ENCODE measurements around the gene INSIG1. TPM values are rescaled to one million over a fixed set of nuclear protein-coding genes. Genes with fewer than 3 reads are reported as not detected.

The INSIG1 gene
- polyA plus RNA-seq, 1 experiment = 29.4 TPM

DNA sequence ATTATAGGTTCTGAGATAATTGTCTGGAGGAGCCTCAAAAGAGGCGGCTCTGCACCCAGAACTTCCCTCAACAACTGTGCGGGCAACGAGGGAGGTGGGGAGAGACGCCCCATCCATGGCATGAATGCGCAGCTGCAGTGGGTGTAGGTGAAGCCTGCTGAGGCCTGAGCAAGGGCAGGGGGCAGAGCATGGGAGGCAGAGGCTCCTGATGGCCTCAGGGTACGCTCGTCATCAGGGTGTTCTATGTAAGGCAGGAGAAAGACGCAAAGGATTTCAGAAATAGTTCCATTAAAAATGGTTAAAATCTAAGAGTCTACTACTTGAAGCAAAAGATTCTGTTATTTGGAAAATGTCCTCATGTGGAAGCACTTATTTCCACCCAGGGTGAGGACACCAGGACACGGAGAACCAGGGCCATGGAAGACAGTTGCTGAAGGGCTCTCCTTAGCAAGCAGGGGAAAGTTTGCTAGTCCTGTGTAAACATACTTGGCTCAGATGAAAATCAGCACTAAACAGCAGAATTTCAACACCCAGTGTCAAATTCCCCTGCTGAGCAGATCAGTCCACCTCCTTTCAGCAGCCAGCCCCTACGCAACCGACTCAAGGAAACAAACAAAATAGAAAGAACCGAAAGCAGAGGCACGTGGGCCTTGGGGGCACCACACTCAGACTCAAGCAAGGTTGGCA, 18.9 kb downstream of the INSIG1 start:
- Histone ChIP-seq H3K27me3 (ENCODE audit: control insufficient read depth, insufficient read depth, low read length) (peaks cover 2% of the 10 kb centered on the region), H3K27ac (ENCODE audit: low read depth, low read length) (no peak overlapping the region), H3K4me3 (ENCODE audit: low read depth, low read length) (no peak overlapping the region), H3K9me3 (ENCODE audit: control insufficient read depth, insufficient read depth, low read length) (no peaks in the 10 kb centered on the region)
- ChIA-PET POLR2A (no interaction called here), CTCF (no interaction called here)
- DNase-seq (ENCODE audit: low read depth, low spot score) = no peak
- TF ChIP-seq, protein P1, sequence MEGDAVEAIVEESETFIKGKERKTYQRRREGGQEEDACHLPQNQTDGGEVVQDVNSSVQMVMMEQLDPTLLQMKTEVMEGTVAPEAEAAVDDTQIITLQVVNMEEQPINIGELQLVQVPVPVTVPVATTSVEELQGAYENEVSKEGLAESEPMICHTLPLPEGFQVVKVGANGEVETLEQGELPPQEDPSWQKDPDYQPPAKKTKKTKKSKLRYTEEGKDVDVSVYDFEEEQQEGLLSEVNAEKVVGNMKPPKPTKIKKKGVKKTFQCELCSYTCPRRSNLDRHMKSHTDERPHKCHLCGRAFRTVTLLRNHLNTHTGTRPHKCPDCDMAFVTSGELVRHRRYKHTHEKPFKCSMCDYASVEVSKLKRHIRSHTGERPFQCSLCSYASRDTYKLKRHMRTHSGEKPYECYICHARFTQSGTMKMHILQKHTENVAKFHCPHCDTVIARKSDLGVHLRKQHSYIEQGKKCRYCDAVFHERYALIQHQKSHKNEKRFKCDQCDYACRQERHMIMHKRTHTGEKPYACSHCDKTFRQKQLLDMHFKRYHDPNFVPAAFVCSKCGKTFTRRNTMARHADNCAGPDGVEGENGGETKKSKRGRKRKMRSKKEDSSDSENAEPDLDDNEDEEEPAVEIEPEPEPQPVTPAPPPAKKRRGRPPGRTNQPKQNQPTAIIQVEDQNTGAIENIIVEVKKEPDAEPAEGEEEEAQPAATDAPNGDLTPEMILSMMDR (IDR thresholded peaks at IDR 0.05; ENCODE audit: low read depth, low read length) = no peak

DNA sequence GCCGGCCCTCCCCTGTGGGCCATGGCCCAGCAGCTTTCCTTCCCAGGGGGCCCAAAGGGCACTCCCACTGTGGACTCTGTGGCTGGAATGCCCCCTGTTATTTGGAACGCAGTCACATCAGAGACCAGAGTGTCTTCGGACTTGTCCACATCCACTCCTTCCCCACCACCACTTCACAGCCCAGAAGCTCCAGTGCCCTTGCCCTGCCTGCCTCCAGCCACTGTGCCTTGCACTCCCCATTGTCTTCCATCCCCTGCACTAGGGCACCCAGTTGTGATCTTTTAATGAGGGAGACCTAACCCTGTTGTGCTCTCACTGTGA, 19.4 kb downstream of the INSIG1 start:
- CTCF ChIA-PET = no interaction called here
- Histone ChIP-seq H3K4me3 (ENCODE audit: low read depth, low read length) (no peak overlapping the region), H3K9me3 (ENCODE audit: control insufficient read depth, insufficient read depth, low read length) (no peaks in the 10 kb centered on the region), H3K27me3 (ENCODE audit: control insufficient read depth, insufficient read depth, low read length) (peaks cover 2% of the 10 kb centered on the region), H3K27ac (ENCODE audit: low read depth, low read length) (no peak overlapping the region)
- POLR2A ChIA-PET = no interaction called here
- DNase-seq (ENCODE audit: low read depth, low spot score) = no peak
- TF ChIP-seq, protein P1 (IDR thresholded peaks at IDR 0.05; ENCODE audit: low read depth, low read length) = no peak

DNA sequence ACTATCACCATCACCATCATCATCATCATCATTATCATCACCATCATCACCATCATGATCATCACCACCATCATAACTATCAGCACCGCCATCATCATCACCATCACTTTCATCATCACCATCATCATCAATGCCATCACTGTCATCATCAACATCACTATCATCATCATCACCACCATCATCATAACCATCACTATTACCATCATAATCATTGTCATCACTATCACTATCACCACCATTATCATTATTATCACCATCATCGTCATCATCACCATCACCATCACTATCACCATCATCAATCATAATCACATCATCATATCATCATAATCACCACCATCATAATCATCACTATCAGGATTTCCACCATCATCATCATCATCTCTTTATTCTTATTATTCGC, 20.6 kb downstream of the INSIG1 start:
- TF ChIP-seq, protein P1 (IDR thresholded peaks at IDR 0.05; ENCODE audit: low read depth, low read length) = no peak
- ChIA-PET CTCF (interaction anchor here (0.8 kb wide), 1 partner anchor 391 kb away, joined by 6 read pairs; no protein-coding TSS in a partner anchor), POLR2A (no interaction called here)
- DNase-seq (ENCODE audit: low read depth, low spot score) = no peak
- Histone ChIP-seq H3K4me3 (ENCODE audit: low read depth, low read length) (no peak overlapping the region), H3K27ac (ENCODE audit: low read depth, low read length) (no peak overlapping the region), H3K9me3 (ENCODE audit: control insufficient read depth, insufficient read depth, low read length) (no peaks in the 10 kb centered on the region; the same call in 1 of the 2 replicates), H3K27me3 (ENCODE audit: control insufficient read depth, insufficient read depth, low read length) (peaks cover 2% of the 10 kb centered on the region)

DNA sequence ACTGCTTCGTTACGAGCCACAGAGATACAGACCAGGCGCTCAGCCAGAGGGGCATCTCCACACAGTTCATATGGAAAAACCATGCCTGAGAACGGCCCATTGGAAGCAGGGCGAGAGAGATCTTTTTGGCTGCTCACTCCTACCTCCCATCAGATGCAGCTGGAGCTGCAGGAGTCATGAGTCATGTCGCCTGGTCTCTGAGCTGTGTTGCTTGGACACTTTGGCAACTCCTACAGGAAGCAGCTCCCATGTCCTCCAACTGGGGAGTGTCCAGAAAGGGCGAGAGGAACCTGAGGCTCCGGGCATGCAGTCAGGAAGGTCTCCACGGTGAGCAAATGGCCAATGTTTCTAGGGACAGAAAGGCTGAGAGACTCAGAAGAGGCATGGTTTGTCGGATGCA, 24.9 kb downstream of the INSIG1 start:
- Histone ChIP-seq H3K4me3 (ENCODE audit: low read depth, low read length) (no peak overlapping the region), H3K27me3 (ENCODE audit: control insufficient read depth, insufficient read depth, low read length) (no peaks in the 10 kb centered on the region), H3K27ac (ENCODE audit: low read depth, low read length) (no peak overlapping the region), H3K9me3 (ENCODE audit: control insufficient read depth, insufficient read depth, low read length) (no peaks in the 10 kb centered on the region; the same call in 1 of the 2 replicates)
- ChIA-PET POLR2A (no interaction called here), CTCF (no interaction called here)
- TF ChIP-seq, protein P1 (IDR thresholded peaks at IDR 0.05; ENCODE audit: low read depth, low read length) = no peak
- DNase-seq (ENCODE audit: low read depth, low spot score) = no peak

DNA sequence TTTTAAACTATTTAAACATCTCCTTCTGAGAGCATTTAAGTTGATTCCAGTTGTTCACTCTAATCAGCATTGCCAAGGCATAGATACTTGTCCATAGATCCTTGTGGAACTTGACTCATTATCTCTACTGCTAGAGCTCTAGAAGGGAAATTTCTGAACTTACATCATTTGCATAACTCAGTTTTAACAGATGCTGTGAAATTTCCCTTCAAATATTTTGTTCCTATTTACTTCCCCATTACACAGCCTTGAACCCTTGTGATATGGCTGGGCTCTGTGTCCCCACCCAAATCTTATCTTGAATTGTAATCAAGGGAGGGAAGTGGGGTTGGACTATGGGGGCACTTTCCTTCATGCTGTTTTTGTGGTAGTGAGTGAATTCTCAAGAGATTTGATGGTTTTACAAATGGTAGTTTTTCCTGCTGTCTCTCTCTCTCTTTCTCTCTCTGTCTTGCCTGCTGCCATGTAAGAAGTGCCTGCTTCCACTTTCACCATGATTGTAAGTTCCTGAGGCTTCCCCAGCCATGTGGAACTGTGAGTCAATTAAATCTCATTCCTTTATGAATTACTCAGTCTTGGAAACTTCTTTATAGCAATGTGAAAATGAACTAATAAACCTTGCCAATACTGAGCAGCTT, 25.4 kb downstream of the INSIG1 start:
- H3K27me3 ChIP-seq (ENCODE audit: control insufficient read depth, insufficient read depth, low read length) = no peaks in the 10 kb centered on the region
- ChIA-PET POLR2A (no interaction called here), CTCF (no interaction called here)
- DNase-seq (ENCODE audit: low read depth, low spot score) = no peak
- H3K9me3 ChIP-seq (ENCODE audit: control insufficient read depth, insufficient read depth, low read length) = no peaks in the 10 kb centered on the region; the same call in 1 of the 2 replicates
- H3K27ac ChIP-seq (ENCODE audit: low read depth, low read length) = no peak overlapping the region
- no peak overlapping the region for H3K4me3 ChIP-seq (ENCODE audit: low read depth, low read length)
- TF ChIP-seq, protein P1 (IDR thresholded peaks at IDR 0.05; ENCODE audit: low read depth, low read length) = no peak
